ENCODE results near the gene WDR33. TPM values are rescaled to one million over a fixed set of nuclear protein-coding genes. Genes with fewer than 3 reads are reported as not detected.

WDR33 gene
- total and polyA plus RNA-seq, 2 of the 13 experiments (the other 11 are each of a cell fraction or from before 2014, with no cell fraction given), result 54.9 to 78.2 TPM

GRCh38 chr2:127810619-127811396 lies at the start of gene WDR33 (continued):
- TF ChIP-seq CBX2 (IDR thresholded peaks at IDR 0.05; ENCODE audit: low read depth, low read length) (no peak), CBX2 (CRISPR knock-in tag; IDR thresholded peaks at IDR 0.05; ENCODE audit: low read depth) (no peak), SALL1 (CRISPR knock-in tag; IDR thresholded peaks at IDR 0.05) (peak; percentile 97), STAG1 (CRISPR knock-in tag; IDR thresholded peaks at IDR 0.05) (peak; percentile 60), ZNF446 (CRISPR knock-in tag; IDR thresholded peaks at IDR 0.05) (peak; percentile 84), TEAD2 (CRISPR knock-in tag; IDR thresholded peaks at IDR 0.05) (0 out of 2 replicates have a peak, but pooled peaks have one; percentile 40), NFYC (CRISPR knock-in tag; IDR thresholded peaks at IDR 0.05) (peak; percentile 52; the same call in 1 of the 2 replicates), ZNF850 (CRISPR knock-in tag; conservative IDR thresholded peaks at IDR 0.05) (no peak), ISX (CRISPR knock-in tag; conservative IDR thresholded peaks at IDR 0.05) (no peak), HMGXB3 (CRISPR knock-in tag; IDR thresholded peaks at IDR 0.05; ENCODE audit: borderline replicate concordance) (peak; percentile 63; the same call in 1 of the 2 replicates), ZNF674 (CRISPR knock-in tag; IDR thresholded peaks at IDR 0.05; ENCODE audit: low read depth) (no peak), ZNF512 (CRISPR knock-in tag; IDR thresholded peaks at IDR 0.05) (peak; percentile 26; the same call in 1 of the 2 replicates), SOX5 (CRISPR knock-in tag; IDR thresholded peaks at IDR 0.05; ENCODE audit: borderline replicate concordance) (peak; percentile 73)
- TF ChIP-seq, protein P1, sequence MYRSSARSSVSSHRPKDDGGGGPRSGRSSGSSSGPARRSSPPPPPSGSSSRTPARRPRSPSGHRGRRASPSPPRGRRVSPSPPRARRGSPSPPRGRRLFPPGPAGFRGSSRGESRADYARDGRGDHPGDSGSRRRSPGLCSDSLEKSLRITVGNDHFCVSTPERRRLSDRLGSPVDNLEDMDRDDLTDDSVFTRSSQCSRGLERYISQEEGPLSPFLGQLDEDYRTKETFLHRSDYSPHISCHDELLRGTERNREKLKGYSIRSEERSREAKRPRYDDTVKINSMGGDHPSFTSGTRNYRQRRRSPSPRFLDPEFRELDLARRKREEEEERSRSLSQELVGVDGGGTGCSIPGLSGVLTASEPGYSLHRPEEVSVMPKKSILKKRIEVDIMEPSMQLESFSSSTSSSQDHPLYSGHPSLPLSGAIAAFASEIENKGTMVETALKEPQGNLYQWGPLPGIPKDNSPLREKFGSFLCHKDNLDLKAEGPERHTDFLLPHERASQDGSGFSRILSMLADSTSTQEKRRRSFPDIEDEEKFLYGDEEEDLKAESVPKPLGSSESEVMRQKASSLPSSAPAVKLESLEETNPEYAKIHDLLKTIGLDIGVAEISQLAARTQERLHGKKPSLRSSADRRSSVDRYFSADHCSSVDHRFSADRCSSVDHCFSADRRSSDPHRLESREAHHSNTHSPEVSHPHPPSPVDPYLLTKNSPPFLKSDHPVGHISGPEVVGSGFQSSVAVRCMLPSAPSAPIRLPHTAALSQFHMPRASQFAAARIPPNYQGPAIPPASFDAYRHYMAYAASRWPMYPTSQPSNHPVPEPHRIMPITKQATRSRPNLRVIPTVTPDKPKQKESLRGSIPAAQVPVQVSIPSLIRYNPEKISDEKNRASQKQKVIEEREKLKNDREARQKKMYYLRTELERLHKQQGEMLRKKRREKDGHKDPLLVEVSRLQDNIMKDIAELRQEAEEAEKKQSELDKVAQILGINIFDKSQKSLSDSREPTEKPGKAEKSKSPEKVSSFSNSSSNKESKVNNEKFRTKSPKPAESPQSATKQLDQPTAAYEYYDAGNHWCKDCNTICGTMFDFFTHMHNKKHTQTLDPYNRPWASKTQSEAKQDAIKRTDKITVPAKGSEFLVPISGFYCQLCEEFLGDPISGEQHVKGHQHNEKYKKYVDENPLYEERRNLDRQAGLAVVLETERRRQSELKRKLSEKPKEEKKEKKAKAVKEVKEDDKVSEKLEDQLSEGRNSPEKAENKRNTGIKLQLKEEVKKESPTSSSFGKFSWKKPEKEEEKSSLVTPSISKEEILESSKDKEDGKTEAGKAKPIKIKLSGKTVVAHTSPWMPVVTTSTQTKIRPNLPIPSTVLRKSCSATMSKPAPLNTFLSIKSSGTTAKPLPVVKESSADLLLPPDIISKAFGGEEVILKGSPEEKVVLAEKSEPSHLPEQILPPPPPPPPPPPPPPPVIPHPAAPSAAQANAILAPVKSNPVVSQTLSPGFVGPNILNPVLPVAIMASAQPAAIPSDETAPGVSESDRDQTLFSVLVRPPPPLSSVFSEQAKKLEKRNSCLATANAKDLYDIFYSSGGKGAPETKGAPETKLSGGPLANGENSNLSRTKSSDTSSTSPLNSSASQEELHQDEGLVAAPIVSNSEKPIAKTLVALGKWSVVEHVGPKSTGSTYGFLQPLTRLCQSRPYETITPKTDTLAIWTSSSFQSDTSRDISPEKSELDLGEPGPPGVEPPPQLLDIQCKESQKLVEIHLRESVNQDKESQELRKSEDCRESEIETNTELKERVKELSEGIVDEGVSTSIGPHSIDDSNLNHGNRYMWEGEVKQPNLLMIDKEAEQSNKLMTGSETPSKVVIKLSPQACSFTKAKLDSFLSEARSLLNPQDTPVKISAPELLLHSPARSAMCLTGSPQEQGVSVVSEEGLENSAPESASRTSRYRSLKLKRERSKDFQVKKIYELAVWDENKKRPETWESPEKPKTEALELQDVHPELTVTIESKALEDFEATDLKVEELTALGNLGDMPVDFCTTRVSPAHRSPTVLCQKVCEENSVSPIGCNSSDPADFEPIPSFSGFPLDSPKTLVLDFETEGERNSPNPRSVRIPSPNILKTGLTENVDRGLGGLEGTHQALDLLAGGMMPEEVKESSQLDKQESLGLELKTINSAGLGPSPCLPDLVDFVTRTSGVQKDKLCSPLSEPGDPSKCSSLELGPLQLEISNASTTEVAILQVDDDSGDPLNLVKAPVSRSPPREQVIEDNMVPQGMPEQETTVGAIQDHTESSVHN (CRISPR knock-in tag; IDR thresholded peaks at IDR 0.05), result peak; percentile 77; the same call in 1 of the 2 replicates
